Measurements from ENCODE around the gene FYB2. TPM values are rescaled to one million over a fixed set of nuclear protein-coding genes. Genes with fewer than 3 reads are reported as not detected.

Gene FYB2
- total and polyA plus RNA-seq, 10 of the 15 experiments (the other 5 are each of a cell fraction or from before 2014, with no cell fraction given), result 0.04 to 0.16 (median 0.05) TPM; not detected in 4

- no peak for TF ChIP-seq PRDM15 (CRISPR knock-in tag; IDR thresholded peaks at IDR 0.05)
- TF ChIP-seq RAD21 (IDR thresholded peaks at IDR 0.05; ENCODE audit: insufficient read depth, low read depth, low read length), result peak; percentile 30
Measured at GRCh38 chr1:56803561-56804156, 15.5 kb downstream of the FYB2 start (continued).

GRCh38 chr1:56799605-56800400 is 19.4 kb downstream of the FYB2 start:
- POLR2A ChIA-PET, result no interaction called here
- Histone ChIP-seq H3K4me1 (ENCODE audit: control insufficient read depth, insufficient read depth, low read length) (no peaks in the 10 kb centered on the region), H3K9me3 (replicated peaks; ENCODE audit: control insufficient read depth, insufficient read depth, low read length) (no peaks in the 10 kb centered on the region), H3K4me3 (no peak overlapping the region), H4K20me1 (ENCODE audit: control insufficient read depth, insufficient read depth) (no peaks in the 10 kb centered on the region), H3K4me2 (ENCODE audit: control insufficient read depth, insufficient read depth) (no peak overlapping the region), H3K79me2 (ENCODE audit: control insufficient read depth, insufficient read depth, low read length) (no peaks in the 10 kb centered on the region), H3K36me3 (ENCODE audit: control insufficient read depth in 2 of 2, insufficient read depth in 2 of 2, low read length in 1 of 2) (no peaks in the 10 kb centered on the region), H2AFZ (ENCODE audit: control insufficient read depth, low read depth, low read length) (no peak overlapping the region), H3K9ac (ENCODE audit: control insufficient read depth, insufficient read depth, low read length) (no peak overlapping the region), H3K27ac (ENCODE audit: control insufficient read depth, insufficient read depth) (no peak overlapping the region), H3K27me3 (replicated peaks in 1 of 2; ENCODE audit: control insufficient read depth in 2 of 2, insufficient read depth in 2 of 2, low read length in 1 of 2) (peaks cover 0 to 2% of the 10 kb centered on the region in 2 experiments; a peak in 1 of 4 replicates)
- RAD21 ChIA-PET (ENCODE audit: unreplicated experiment), result no interaction called here
- ATAC-seq, result no peak
- no peak for DNase-seq (ENCODE audit: low read depth, low spot score)
- intact Hi-C loops (cut with micrococcal nuclease; ENCODE audit: unreplicated experiment), result loop anchor here (5.0 to 10.0 kb wide), 2 partner anchors 1425 to 1513 kb away; no protein-coding TSS in a partner anchor
- WGBS (ENCODE audit: insufficient coverage, insufficient replicate concordance, low lambda C conversion rate, missing lambda C conversion rate), result 19% methylated on average over 7 of the region's 7 CpGs
- CTCF ChIA-PET, result interaction anchor here (1.2 to 1.7 kb wide), 3 partner anchors 18 to 1321 kb away, joined by 4 read pairs; no protein-coding TSS in a partner anchor
- in situ Hi-C loops (cut with MboI), result no loop called here
- SMC1A ChIA-PET (ENCODE audit: uncharacterized antibody, unreplicated experiment), result interaction anchor here (1.1 kb wide), 1 partner anchor 12 kb away, joined by 3 read pairs; no protein-coding TSS in a partner anchor
- FAIRE-seq, result no peak
- no TSS peak for BruUV-seq (replicated peaks)
- TF ChIP-seq IRF3 (IDR thresholded peaks at IDR 0.05), result no peak
- no peak for TF ChIP-seq RELB (IDR thresholded peaks at IDR 0.05; ENCODE audit: low read depth)
- TF ChIP-seq ZNF592 (IDR thresholded peaks at IDR 0.05), result no peak
- TF ChIP-seq SUPT20H (IDR thresholded peaks at IDR 0.05; ENCODE audit: borderline replicate concordance, control insufficient read depth, low read depth, low read length), result no peak
- no peak for TF ChIP-seq RUNX3 (IDR thresholded peaks at IDR 0.05; ENCODE audit: low read length)
- TF ChIP-seq ZNF207 (IDR thresholded peaks at IDR 0.05; ENCODE audit: borderline replicate concordance), result no peak
- TF ChIP-seq TAF1 (IDR thresholded peaks at IDR 0.05; ENCODE audit: borderline replicate concordance, low read depth, low read length), result no peak

Measured in GM12878 (cell line).